OCI-LY7 (cell line): ENCODE results near the gene CFLAR. TPM values are rescaled to one million over a fixed set of nuclear protein-coding genes. Genes with fewer than 3 reads are reported as not detected.
"Not testable (repeated sequence)": the region's sequence is repeated elsewhere in the genome, so short reads cannot be mapped to it uniquely, and the experiment has no call there.

Experiments used
- BruUV-seq: library from RNA; stranded (reverse); fragments of 400-500 nt; replicated peaks from 2 replicates; lab custom pipeline; 2021; lab: Mats Ljungman, UMichigan
- CTCF ChIA-PET: fragments of 300-600 bp; sonication (Branson Sonifier 250); formaldehyde crosslinking; loops from one replicate; lab custom pipeline; 2022; ENCODE audit warnings: antibody characterized with exemption; ENCODE audit not compliant: unreplicated experiment; lab: Charles Lee
- POLR2A ChIA-PET: fragments of 300-600 bp; sonication (Branson Sonifier 250); formaldehyde crosslinking; loops from one replicate; lab custom pipeline; 2022; ENCODE audit warnings: antibody characterized with exemption; lab: Charles Lee
- DNase-seq: peaks from one replicate; pipeline ENCODE4 v3.0.0-alpha.2; 2015; ENCODE audit warnings: low spot score
- H2AFZ ChIP-seq: fragments of 200-600 bp; sonication (generic), shearing (Covaris generic); 2 replicates; pipeline ENCODE4 v1.6.1; 2014; ENCODE audit warnings: mild to moderate bottlenecking, antibody characterized with exemption, low read length, moderate library complexity
- H3K27ac ChIP-seq: fragments of 200-600 bp; sonication (generic); 2 replicates; pipeline ENCODE4 v1.5.1; 2014; ENCODE audit warnings: mixed run types, low read depth, mild to moderate bottlenecking, moderate library complexity, low read length, inconsistent platforms; ENCODE audit not compliant: poor library complexity, severe bottlenecking
- H3K36me3 ChIP-seq: fragments of 200-600 bp; sonication (generic); 2 replicates; pipeline ENCODE4 v1.6.1; 2014; ENCODE audit warnings: mild to moderate bottlenecking, antibody characterized with exemption, low read length, moderate library complexity, mixed read lengths; ENCODE audit not compliant: insufficient read depth
- H3K4me1 ChIP-seq: fragments of 200-600 bp; sonication (generic); 2 replicates; pipeline ENCODE4 v1.5.1; 2014; ENCODE audit warnings: mild to moderate bottlenecking, low read length; ENCODE audit not compliant: insufficient read depth, poor library complexity, severe bottlenecking
- H3K4me2 ChIP-seq: fragments of 200-600 bp; sonication (generic); 2 replicates; pipeline ENCODE4 v1.6.1; 2014; ENCODE audit warnings: mild to moderate bottlenecking, low read length
- H3K4me3 ChIP-seq: fragments of 200-600 bp; sonication (generic); 2 replicates; pipeline ENCODE4 v1.5.1; 2014; ENCODE audit warnings: mild to moderate bottlenecking, low read depth, low read length; ENCODE audit not compliant: poor library complexity, severe bottlenecking
- H3K79me2 ChIP-seq: fragments of 200-600 bp; sonication (generic); 2 replicates; pipeline ENCODE4 v1.6.1; 2016; ENCODE audit warnings: low read depth, mild to moderate bottlenecking, low read length, moderate library complexity, mixed read lengths; ENCODE audit not compliant: insufficient read depth
- H3K9me2 ChIP-seq: fragments of 200-600 bp; sonication (generic); 2 replicates; pipeline ENCODE4 v1.6.1; 2016; ENCODE audit warnings: mild to moderate bottlenecking, low read length, mixed read lengths; ENCODE audit not compliant: insufficient read depth
- H3K9me3 ChIP-seq: fragments of 200-600 bp; sonication (generic); 2 replicates; pipeline ENCODE4 v1.6.1; 2014; ENCODE audit warnings: mild to moderate bottlenecking, mixed run types, low read length, mixed read lengths
- H4K20me1 ChIP-seq: fragments of 200-600 bp; sonication (generic); 2 replicates; pipeline ENCODE4 v1.6.1; 2014; ENCODE audit warnings: mild to moderate bottlenecking, antibody characterized with exemption, low read length, moderate library complexity, mixed read lengths; ENCODE audit not compliant: insufficient read depth
- EZH2phosphoT487 ChIP-seq: fragments of 200-600 bp; sonication (generic); IDR thresholded peaks from 2 replicates; pipeline ENCODE4 v1.6.1; 2018; ENCODE audit warnings: low read depth, borderline replicate concordance, mild to moderate bottlenecking, mixed run types, antibody characterized with exemption, low read length, moderate library complexity, mixed read lengths
- intact Hi-C: fragments of 100-400 bp; cut with micrococcal nuclease; formaldehyde crosslinking; loops from one replicate; pipeline ENCODE4 v1.10.0; 2022; ENCODE audit not compliant: unreplicated experiment
- total RNA-seq, 2 experiments: library from RNA; depleted of rRNA in 1 of 2; stranded (reverse); fragments of >200 nt in 1 of 2; shearing (Covaris generic) in 1 of 2; gene quantifications; 2 replicates each; pipeline ENCODE4 v1.2.3, GENCODE V29; 2014 to 2022
- TF ChIP-seq, protein P1 (sequence below): fragments of 200-600 bp; sonication (generic); conservative IDR thresholded peaks from 2 replicates; pipeline ENCODE4 v1.5.1; 2014; ENCODE audit warnings: mild to moderate bottlenecking, antibody characterized with exemption, low read length, moderate library complexity, mixed read lengths

CFLAR gene
- total RNA-seq, 2 experiments from 2014 or later, result 42.8 to 82.5 TPM

DNA sequence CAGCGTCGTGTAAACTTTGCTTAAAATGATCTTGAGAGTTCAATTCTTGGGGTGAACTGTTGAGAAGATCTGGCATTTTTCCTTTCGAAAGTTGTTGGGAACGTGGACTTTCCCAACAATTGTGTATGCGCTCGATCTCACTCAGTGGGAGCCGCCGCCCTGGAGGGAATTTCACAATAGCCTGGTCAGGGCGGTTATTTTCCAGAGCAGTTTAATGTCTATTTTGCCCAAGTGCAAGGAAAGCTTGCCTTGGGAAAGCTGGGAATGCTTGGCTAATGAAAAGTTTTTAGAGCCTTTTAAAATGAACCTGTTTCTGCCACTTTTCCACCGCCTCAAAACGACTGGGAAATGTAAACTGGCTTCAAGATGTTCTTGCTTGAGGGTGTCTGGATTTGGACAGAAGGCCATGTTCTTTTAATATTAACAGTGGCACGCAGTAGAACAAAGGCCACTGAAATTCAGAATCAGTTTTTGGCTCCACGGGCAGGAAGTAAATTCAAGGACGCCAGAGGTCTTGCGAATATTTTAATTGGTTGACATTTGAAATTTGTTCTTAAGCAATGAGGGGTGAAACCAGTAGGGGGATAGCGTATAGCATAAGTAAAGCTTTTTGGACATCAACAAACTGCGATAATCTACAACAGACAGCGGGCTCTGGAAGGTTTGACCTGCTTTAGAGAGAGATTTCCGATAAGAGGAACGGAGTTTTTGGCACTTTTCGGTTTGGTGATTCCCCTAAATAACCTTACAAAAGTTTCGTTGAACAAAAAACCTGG lies 1.2 kb downstream of the CFLAR start:
- H3K79me2 ChIP-seq, result peaks cover 36% of the 10 kb centered on the region
- BruUV-seq, result TSS peak; percentile 80

DNA sequence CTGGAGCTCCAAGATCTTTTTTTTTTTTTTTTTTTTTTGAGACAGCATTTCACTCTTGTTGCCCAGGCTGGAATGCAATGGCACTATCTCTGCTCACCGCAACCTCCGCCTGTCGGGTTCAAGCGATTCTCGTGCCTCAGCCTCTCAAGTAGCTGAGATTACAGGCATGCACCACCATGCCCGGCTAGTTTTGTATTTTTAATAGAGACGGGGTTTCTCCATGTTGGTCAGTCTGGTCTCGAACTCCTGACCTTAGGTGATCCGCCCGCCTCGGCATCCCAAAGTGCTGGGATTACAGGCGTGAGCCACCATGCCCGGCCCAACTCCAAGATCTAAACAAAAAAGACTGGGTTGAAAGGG lies 1.8 kb downstream of the CFLAR start:
- Histone ChIP-seq H2AFZ (peak overlapping the region; percentile 63; the same call in 1 of the 2 replicates), H3K4me2 (peak overlapping the region; percentile 89), H3K4me1 (peaks cover 37% of the 10 kb centered on the region), H3K27ac (peak overlapping the region; percentile 95), H3K79me2 (peaks cover 42% of the 10 kb centered on the region), H3K4me3 (peak overlapping the region; percentile 81)
- not testable (repeated sequence) for H3K36me3 ChIP-seq, H4K20me1 ChIP-seq, H3K9me3 ChIP-seq, DNase-seq, H3K9me2 ChIP-seq, BruUV-seq
- ChIA-PET POLR2A (interaction anchor here (0.5 to 4.3 kb wide), 13 partner anchors 9 to 663 kb away, joined by 3 to 19 read pairs (median 4); partner anchors contain the start of genes ALS2, NIF3L1 and PPIL3), CTCF (interaction anchor here (0.6 to 1.8 kb wide), 6 partner anchors 11 to 276 kb away, joined by 4 to 14 read pairs (median 4); no protein-coding TSS in a partner anchor)
- intact Hi-C loops, result loop anchor here (1.0 to 5.0 kb wide), 9 partner anchors 41 to 405 kb away; partner anchors contain the start of genes BZW1, HYCC2, NIF3L1 and ORC2

More for the DNA sequence above, 1.2 kb downstream of the CFLAR start:
- intact Hi-C loops, result loop anchor here (2.0 to 5.0 kb wide), 2 partner anchors 306 to 405 kb away; partner anchors contain the start of gene BZW1
- peaks cover 8% of the 10 kb centered on the region; the same call in 1 of the 2 replicates for H3K9me3 ChIP-seq
- peaks cover 1% of the 10 kb centered on the region for H3K36me3 ChIP-seq
- H3K9me2 ChIP-seq, result no peaks in the 10 kb centered on the region
- H2AFZ ChIP-seq, result peak overlapping the region; percentile 63; the same call in 1 of the 2 replicates
- CTCF ChIA-PET, result interaction anchor here (0.6 to 1.6 kb wide), 4 partner anchors 10 to 276 kb away, joined by 4 to 8 read pairs (median 4); no protein-coding TSS in a partner anchor
- peak overlapping the region; percentile 81 for H3K4me3 ChIP-seq
- peaks cover 31% of the 10 kb centered on the region for H3K4me1 ChIP-seq
- TF ChIP-seq, protein P1, sequence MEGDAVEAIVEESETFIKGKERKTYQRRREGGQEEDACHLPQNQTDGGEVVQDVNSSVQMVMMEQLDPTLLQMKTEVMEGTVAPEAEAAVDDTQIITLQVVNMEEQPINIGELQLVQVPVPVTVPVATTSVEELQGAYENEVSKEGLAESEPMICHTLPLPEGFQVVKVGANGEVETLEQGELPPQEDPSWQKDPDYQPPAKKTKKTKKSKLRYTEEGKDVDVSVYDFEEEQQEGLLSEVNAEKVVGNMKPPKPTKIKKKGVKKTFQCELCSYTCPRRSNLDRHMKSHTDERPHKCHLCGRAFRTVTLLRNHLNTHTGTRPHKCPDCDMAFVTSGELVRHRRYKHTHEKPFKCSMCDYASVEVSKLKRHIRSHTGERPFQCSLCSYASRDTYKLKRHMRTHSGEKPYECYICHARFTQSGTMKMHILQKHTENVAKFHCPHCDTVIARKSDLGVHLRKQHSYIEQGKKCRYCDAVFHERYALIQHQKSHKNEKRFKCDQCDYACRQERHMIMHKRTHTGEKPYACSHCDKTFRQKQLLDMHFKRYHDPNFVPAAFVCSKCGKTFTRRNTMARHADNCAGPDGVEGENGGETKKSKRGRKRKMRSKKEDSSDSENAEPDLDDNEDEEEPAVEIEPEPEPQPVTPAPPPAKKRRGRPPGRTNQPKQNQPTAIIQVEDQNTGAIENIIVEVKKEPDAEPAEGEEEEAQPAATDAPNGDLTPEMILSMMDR, result peak; percentile 64
- TF ChIP-seq EZH2phosphoT487, result no peak
- H3K27ac ChIP-seq, result peak overlapping the region; percentile 95
- H4K20me1 ChIP-seq, result no peaks in the 10 kb centered on the region
- H3K4me2 ChIP-seq, result peak overlapping the region; percentile 89
- DNase-seq, result peak; percentile 89
- POLR2A ChIA-PET, result interaction anchor here (0.6 to 4.3 kb wide), 11 partner anchors 8 to 664 kb away, joined by 3 to 19 read pairs (median 5); partner anchors contain the start of genes ALS2, NIF3L1 and PPIL3
